Measurements from ENCODE around the gene ZACN. TPM values are rescaled to one million over a fixed set of nuclear protein-coding genes. Genes with fewer than 3 reads are reported as not detected.
"Not testable (repeated sequence)": the region's sequence is repeated elsewhere in the genome, so short reads cannot be mapped to it uniquely, and the experiment has no call there.

ZACN gene
- total RNA-seq, 1 experiment from 2014 or later = not detected

DNA sequence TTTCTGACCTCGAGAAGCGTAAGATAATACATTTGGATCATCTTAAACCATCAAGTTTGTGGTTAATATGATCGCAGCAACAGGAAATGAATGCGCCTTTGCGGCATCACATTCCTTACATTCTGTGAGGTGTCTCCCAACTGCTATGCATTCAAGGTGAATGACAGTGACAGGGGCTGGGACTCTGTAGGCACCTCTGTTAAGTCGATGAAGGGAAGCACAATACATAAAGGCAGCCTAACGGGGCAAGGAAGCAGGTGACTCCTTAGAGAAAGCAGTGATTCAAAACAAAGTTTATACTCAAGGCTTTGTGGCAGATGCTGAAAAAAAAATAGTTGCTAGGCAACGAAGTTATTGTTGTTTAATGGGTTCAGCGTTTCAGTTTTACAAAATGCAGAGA lies 30.3 kb upstream of the ZACN start:
- DNase-seq (ENCODE audit: low read depth in 1 of 2, low spot score in 2 of 2) = peak in 1 of 2 experiments; percentile 34
- Histone ChIP-seq H3K4me1 (replicated peaks) (peaks cover 20% of the 10 kb centered on the region), H3K4me3 (no peak overlapping the region), H3K9me3 (replicated peaks) (no peaks in the 10 kb centered on the region), H3K36me3 (peaks cover 93% of the 10 kb centered on the region), H3K27me3 (replicated peaks) (no peaks in the 10 kb centered on the region), H3K27ac (peak overlapping the region; percentile 46)

DNA sequence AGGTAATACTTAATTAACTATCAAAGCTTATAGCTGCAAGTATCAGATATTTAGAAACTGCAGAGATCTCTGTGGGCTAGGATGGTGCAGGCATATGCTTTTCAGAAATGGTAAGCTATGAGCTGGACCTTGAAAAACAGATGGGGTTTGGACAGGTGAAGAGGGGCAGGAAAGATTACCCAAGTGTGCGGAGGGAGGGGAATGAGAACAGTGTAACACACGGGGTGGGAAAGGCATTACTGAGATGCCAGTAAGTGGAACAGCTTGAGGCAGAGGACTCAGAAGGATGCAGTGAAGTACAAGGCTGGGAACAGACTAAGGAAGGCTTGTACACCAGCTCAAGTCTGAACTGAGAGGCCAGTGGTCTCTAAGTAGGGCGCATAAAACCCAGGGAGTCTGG lies 29.7 kb upstream of the ZACN start:
- peaks cover 25% of the 10 kb centered on the region for H3K4me1 ChIP-seq (replicated peaks)
- H3K27me3 ChIP-seq (replicated peaks) = no peaks in the 10 kb centered on the region
- H3K27ac ChIP-seq = peak overlapping the region; percentile 46
- no peak for DNase-seq (ENCODE audit: low read depth in 1 of 2, low spot score in 2 of 2)
- H3K36me3 ChIP-seq = peaks cover 93% of the 10 kb centered on the region
- H3K4me3 ChIP-seq = no peak overlapping the region
- no peaks in the 10 kb centered on the region for H3K9me3 ChIP-seq (replicated peaks)

DNA sequence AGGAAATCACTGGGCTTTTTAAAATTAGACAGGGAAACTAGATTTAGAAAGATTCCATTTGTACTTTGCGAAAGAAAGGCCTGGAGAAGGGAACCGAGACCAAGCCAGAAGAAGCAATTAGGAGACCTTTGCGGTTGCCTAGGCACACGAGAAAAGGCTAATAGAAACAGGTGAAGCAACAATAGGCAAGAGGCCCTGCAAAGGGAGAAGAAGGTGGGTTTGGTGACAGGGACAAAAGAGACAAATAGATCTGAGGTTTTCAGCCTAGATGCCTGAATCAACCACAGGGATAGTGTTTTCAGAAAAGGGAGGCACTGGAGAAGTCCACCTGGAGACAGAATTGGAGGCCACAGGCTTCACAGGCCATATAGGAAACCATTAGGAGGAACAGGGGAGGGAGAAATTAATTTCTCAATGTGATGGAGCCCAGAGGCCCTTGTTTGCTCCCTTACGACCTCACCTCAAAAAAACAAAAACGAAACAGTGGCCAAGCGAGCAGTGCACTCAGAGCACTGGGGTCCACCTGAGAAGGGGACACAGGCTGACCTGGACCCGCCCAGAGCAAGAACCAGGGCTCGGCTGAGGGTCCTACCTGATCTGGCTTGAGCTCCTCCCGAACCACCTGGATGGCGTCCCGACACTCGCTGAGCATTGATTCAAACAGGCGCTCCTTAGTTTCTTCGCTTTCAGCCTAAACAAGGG lies 29.0 kb upstream of the ZACN start:
- peak overlapping the region; percentile 46 for H3K27ac ChIP-seq
- no peaks in the 10 kb centered on the region for H3K9me3 ChIP-seq (replicated peaks)
- H3K4me3 ChIP-seq = no peak overlapping the region
- peaks cover 25% of the 10 kb centered on the region for H3K4me1 ChIP-seq (replicated peaks)
- no peak for DNase-seq (ENCODE audit: low read depth in 1 of 2, low spot score in 2 of 2)
- peaks cover 93% of the 10 kb centered on the region for H3K36me3 ChIP-seq
- H3K27me3 ChIP-seq (replicated peaks) = no peaks in the 10 kb centered on the region

DNA sequence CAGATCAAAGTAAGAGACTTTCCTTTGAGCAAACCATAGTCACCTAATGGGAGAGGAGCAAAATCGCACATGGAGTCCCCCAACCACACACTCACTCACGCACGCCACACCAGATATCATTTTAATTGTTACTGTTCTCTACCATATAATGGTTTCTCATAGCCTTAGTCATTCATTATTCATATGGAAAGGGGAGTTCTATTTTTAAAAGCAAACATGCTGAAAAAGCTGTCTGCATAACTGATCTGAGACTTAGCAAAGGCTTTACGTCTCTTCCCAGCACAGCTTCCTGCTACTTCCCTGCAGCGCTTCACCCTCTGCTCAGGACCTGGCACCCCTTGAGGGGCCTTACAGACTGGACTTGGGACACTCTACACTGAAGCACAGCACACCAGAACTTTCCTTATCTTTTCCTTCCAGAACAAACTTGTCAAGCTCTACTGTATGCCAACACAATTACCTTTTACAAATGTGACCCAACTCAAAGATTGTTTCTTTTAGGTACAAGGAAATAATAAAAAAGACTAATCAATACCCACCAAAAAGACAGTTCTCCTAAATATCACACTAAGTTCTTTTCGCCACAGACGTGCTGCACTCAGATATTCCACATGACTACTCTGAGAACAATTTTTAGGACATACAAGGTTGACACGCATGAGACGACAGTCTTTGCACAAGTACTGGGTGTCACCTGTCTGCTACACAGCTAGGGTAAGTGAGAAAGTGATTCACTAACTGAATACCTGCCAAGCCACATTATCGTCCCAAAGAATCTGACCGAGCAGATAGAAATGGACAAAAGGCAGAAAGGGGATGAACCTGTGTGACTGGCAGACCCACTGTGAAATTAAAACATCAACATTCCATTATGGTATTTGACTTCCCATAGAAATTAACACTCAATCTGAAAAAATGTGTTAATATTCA lies 28.2 kb upstream of the ZACN start:
- H3K4me1 ChIP-seq (replicated peaks) = peaks cover 25% of the 10 kb centered on the region
- no peak overlapping the region for H3K27ac ChIP-seq
- DNase-seq (ENCODE audit: low read depth in 1 of 2, low spot score in 2 of 2) = no peak
- no peaks in the 10 kb centered on the region for H3K27me3 ChIP-seq (replicated peaks)
- peaks cover 93% of the 10 kb centered on the region for H3K36me3 ChIP-seq
- H3K9me3 ChIP-seq (replicated peaks) = no peaks in the 10 kb centered on the region
- H3K4me3 ChIP-seq = no peak overlapping the region

DNA sequence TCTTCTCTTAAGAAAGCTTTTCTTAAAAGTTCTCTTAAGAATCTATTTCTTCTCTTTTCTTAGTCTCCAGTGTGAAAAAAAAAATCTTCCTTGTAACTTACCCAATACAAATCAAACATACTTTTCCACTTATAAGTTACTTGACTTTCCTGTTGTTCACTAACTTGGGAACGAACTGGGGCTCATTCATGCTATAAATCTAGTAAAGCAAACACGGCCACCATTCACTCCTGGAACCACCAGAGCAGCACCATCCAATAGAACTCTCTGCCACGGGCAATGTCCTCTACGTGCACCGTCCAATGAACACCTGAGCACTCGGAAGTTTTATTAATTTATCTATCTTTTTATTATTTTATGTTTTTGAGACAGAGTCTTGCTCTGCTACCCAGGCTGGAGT lies 27.4 kb upstream of the ZACN start:
- H3K27ac ChIP-seq = no peak overlapping the region

DNA sequence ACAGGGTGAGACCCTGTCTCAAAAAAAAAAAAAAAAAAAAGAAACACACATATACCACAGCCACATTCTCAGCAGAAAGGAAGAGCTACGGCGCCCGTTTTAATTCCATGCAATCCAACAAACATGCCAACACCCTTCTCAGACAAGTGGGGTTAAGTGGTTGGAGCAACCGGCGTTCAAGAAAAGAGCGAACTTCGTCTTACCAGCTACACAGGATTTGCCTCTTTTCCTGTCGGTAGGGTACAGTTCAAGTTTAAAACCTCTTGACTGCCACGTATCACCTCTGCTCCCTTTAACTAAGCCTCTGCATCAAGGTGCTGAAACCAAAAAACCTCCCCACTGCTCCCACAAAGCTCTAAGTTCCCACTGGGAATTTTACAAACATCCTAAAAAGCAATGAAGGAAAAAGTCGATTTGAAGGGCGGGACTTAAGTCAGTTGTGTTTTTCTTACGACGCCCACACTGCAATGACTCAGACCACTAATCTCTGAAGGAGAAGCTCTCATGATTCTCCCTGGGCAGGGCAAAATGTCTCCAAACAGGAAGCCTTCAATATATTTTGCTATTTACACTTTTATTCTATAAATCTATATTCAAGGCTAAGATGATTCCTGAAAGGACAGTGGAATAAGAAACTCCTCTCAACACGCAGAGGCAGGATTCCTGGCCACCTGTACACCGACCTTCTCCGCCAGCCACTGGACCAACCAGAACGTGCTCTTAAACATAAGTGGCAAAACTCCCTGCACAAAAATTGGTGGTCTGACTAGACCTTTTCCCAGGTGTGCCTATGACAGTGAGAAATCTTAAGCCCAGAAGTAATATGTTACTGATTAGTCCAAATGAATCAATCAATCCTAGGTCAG lies 25.5 kb upstream of the ZACN start:
- DNase-seq (ENCODE audit: low read depth in 1 of 2, low spot score in 2 of 2) = no peak
- Histone ChIP-seq H3K27me3 (replicated peaks) (no peaks in the 10 kb centered on the region), H3K9me3 (replicated peaks) (no peaks in the 10 kb centered on the region), H3K27ac (no peak overlapping the region), H3K4me1 (replicated peaks) (peaks cover 19% of the 10 kb centered on the region), H3K36me3 (peaks cover 96% of the 10 kb centered on the region), H3K4me3 (no peak overlapping the region)

More for the DNA sequence above, 27.4 kb upstream of the ZACN start:
- H3K27me3 ChIP-seq (replicated peaks) = no peaks in the 10 kb centered on the region
- H3K9me3 ChIP-seq (replicated peaks) = no peaks in the 10 kb centered on the region
- no peak for DNase-seq (ENCODE audit: low read depth in 1 of 2, low spot score in 2 of 2)
- peaks cover 93% of the 10 kb centered on the region for H3K36me3 ChIP-seq
- H3K4me3 ChIP-seq = no peak overlapping the region
- H3K4me1 ChIP-seq (replicated peaks) = peaks cover 25% of the 10 kb centered on the region

DNA sequence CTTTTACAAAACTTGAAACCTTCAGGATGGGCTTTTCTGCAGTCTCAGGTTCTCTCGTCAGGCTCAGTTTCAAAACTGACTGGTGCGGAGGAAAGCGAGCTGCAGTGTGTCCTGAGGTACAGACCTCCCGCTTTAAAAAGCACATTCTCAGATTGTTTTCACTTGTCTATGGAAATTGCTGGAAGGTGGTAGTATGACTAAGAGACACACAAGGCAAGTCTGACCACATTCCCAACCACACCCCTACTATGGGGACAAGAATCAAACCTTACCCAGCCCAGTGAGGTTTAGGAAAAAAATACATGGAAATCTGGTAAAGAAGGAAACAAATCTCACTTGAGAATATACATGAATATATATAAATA lies 24.9 kb upstream of the ZACN start:
- H3K27me3 ChIP-seq (replicated peaks) = no peaks in the 10 kb centered on the region
- no peak overlapping the region for H3K27ac ChIP-seq
- H3K9me3 ChIP-seq (replicated peaks) = no peaks in the 10 kb centered on the region
- peaks cover 96% of the 10 kb centered on the region for H3K36me3 ChIP-seq
- H3K4me3 ChIP-seq = no peak overlapping the region
- no peak for DNase-seq (ENCODE audit: low read depth in 1 of 2, low spot score in 2 of 2)
- H3K4me1 ChIP-seq (replicated peaks) = peaks cover 13% of the 10 kb centered on the region

DNA sequence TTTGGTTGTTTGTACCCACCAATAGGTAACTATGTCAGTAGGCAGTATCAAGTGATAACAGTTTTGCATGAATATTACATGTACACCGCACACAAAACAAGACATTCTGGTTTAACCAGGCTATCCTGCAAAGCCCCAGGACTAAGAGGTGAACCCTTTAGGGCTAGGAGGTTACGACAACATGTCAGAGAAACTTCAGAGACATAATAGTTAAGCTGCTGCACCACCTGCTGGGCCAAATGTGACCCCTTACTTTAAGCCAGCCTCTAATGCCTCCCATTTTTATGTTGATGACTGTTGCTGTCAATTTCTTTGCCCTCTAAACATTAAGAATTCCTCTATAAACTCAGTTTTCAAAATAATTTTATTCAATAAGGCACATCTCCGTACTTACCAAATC lies 22.1 kb upstream of the ZACN start:
- peaks cover 94% of the 10 kb centered on the region for H3K36me3 ChIP-seq
- no peaks in the 10 kb centered on the region for H3K9me3 ChIP-seq (replicated peaks)
- no peak overlapping the region for H3K4me3 ChIP-seq
- no peak for DNase-seq (ENCODE audit: low read depth in 1 of 2, low spot score in 2 of 2)
- H3K27ac ChIP-seq = no peak overlapping the region
- H3K4me1 ChIP-seq (replicated peaks) = peaks cover 10% of the 10 kb centered on the region
- no peaks in the 10 kb centered on the region for H3K27me3 ChIP-seq (replicated peaks)

DNA sequence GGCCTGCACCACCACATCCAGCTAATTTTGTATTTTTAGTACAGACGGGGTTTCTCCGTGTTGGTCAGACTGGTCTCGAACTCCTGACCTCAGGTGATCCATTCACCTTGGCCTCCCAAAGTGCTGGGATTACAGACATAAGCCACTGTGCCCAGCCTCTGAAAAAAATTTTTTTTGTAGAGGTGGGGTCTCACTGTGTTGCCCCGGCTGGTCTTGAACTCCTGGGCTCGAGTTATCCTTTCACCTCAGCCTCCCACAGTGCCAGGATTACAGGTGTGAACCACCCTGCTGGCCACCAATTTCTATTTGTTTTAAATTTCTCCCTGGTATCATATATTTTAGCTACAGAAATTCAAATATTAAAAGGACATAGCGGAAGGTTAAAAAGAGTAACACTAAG lies 20.7 kb upstream of the ZACN start:
- DNase-seq (ENCODE audit: low read depth in 1 of 2, low spot score in 2 of 2); H3K4me1 ChIP-seq (replicated peaks); H3K4me3 ChIP-seq; H3K27me3 ChIP-seq (replicated peaks); H3K9me3 ChIP-seq (replicated peaks); H3K27ac ChIP-seq: not testable (repeated sequence)
- peaks cover 92% of the 10 kb centered on the region for H3K36me3 ChIP-seq

DNA sequence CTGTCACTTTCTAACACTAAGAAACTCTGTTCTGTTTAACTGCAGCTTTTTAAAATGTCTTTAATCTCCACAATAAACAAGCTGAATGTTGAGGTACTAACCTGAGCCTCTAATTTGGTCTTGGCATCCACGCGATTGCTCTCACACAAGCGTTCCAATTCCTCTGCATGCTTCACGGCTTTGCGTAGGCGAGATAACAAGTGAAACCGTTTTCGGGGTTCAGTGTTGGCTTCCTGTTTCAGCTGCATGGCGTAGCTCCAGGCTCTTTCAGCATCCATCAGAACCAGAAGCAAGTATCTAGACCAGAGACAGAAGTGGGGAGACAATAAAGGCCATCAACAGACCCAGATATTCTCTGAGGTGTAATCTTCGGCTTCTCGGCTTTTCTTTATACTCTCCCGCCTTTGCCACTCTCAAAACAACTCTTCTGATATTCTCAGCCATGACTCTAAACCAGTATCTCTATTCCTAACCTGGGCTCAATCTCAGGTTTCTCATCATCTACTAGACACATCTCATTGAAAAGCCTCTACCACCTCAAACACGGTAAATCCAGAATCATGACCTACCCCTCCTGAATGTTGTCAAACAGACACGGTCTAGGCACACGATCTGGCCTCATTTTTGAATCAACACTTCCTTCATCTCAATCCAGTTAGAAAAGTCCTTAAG lies 15.0 kb upstream of the ZACN start:
- peaks cover 90% of the 10 kb centered on the region for H3K36me3 ChIP-seq
- no peak for DNase-seq (ENCODE audit: low read depth in 1 of 2, low spot score in 2 of 2)
- H3K4me1 ChIP-seq (replicated peaks) = no peaks in the 10 kb centered on the region
- no peaks in the 10 kb centered on the region for H3K9me3 ChIP-seq (replicated peaks)
- no peaks in the 10 kb centered on the region for H3K27me3 ChIP-seq (replicated peaks)
- H3K4me3 ChIP-seq = no peak overlapping the region
- no peak overlapping the region for H3K27ac ChIP-seq

DNA sequence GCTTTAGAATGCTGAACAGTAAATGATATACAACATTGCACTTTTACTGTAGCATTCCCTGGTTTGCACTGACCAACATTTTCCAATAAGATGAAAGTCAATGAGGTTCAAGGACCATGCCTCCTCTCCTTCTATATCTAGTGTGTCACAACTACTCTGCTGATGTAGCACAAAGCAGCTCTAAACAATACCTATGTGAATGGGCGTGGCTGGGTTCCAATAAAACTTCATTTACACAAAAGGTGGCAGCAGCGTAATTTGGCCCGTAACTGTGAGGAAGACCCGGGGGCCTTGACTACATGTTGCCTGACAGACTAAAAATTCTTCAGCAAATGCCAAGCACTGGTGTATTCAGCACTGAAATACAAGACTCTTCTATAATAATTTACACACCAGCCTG lies 13.2 kb upstream of the ZACN start:
- Histone ChIP-seq H3K4me3 (no peak overlapping the region), H3K27ac (no peak overlapping the region), H3K36me3 (peaks cover 90% of the 10 kb centered on the region), H3K27me3 (replicated peaks) (no peaks in the 10 kb centered on the region), H3K9me3 (replicated peaks) (no peaks in the 10 kb centered on the region), H3K4me1 (replicated peaks) (peaks cover 3% of the 10 kb centered on the region)
- no peak for DNase-seq (ENCODE audit: low read depth in 1 of 2, low spot score in 2 of 2)

DNA sequence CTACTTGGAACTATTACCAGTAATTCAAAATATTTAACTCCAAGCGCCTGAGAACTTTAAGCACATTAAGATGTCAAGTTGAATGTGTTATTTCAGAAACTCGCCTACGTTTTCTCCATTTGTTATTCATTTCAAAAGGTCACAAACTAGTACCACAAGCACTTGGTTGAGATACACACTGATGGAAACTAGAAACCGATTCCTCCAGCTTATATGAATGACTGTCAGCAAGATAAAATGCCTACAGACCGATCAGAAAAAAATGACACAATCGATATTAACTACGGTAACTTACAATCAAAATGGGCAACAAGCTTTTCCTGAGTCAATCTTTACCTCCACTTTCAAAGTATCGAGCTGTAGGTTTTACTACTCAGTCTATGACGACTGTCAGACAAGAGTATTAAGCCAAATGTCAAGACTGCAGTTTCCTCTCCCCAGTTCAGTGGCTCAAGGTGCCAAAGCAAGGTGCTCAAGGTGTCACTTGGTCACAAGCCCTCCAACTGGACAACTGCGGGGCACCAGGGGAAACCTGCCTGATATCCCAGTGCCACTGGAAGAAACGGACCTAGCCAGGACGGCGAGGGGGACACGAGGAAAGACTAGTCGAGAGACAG lies 7.3 kb upstream of the ZACN start:
- Histone ChIP-seq H3K9me3 (replicated peaks) (no peaks in the 10 kb centered on the region), H3K4me3 (peak overlapping the region; percentile 67), H3K27me3 (replicated peaks) (peaks cover 32% of the 10 kb centered on the region), H3K36me3 (peaks cover 47% of the 10 kb centered on the region), H3K4me1 (replicated peaks) (peaks cover 29% of the 10 kb centered on the region), H3K27ac (peak overlapping the region; percentile 40)
- DNase-seq (ENCODE audit: low read depth in 1 of 2, low spot score in 2 of 2) = peak in 1 of 2 experiments; percentile 61

All from SJSA1 (cell line).